Measurements from ENCODE around the gene RAD18.

GRCh38 chr3:8841472-8841871 lies 121.8 kb downstream of the RAD18 start:
- TF ChIP-seq CTCF (IDR thresholded peaks at IDR 0.05) (no peak), EZH2 (IDR thresholded peaks at IDR 0.05) (no peak)

All from neural progenitor cell (in vitro differentiated cells).